LNCAP (cell line): ENCODE measurements around the gene FMNL2.

Experiments
- CTCF ChIP-seq: fragments of 450-650 bp; IDR thresholded peaks from 2 replicates; pipeline ENCODE4 v1.5.1; 2017; ENCODE audit warnings: mild to moderate bottlenecking

Gene FMNL2

GRCh38 chr2:152475982-152476381 is 141.0 kb downstream of the FMNL2 start:
- TF ChIP-seq CTCF = no peak

GRCh38 chr2:152477347-152478092 is 142.5 kb downstream of the FMNL2 start:
- no peak for TF ChIP-seq CTCF

GRCh38 chr2:152479282-152479681 is 144.3 kb downstream of the FMNL2 start:
- no peak for TF ChIP-seq CTCF

- no peak for TF ChIP-seq CTCF
Measured at GRCh38 chr2:152480821-152481399, 145.9 kb downstream of the FMNL2 start.

GRCh38 chr2:152481881-152482583 is 147.1 kb downstream of the FMNL2 start:
- TF ChIP-seq CTCF = no peak

GRCh38 chr2:152483276-152484063 is 148.5 kb downstream of the FMNL2 start:
- no peak for TF ChIP-seq CTCF
